Measurements from ENCODE around the gene SND1.

Gene SND1

DNA sequence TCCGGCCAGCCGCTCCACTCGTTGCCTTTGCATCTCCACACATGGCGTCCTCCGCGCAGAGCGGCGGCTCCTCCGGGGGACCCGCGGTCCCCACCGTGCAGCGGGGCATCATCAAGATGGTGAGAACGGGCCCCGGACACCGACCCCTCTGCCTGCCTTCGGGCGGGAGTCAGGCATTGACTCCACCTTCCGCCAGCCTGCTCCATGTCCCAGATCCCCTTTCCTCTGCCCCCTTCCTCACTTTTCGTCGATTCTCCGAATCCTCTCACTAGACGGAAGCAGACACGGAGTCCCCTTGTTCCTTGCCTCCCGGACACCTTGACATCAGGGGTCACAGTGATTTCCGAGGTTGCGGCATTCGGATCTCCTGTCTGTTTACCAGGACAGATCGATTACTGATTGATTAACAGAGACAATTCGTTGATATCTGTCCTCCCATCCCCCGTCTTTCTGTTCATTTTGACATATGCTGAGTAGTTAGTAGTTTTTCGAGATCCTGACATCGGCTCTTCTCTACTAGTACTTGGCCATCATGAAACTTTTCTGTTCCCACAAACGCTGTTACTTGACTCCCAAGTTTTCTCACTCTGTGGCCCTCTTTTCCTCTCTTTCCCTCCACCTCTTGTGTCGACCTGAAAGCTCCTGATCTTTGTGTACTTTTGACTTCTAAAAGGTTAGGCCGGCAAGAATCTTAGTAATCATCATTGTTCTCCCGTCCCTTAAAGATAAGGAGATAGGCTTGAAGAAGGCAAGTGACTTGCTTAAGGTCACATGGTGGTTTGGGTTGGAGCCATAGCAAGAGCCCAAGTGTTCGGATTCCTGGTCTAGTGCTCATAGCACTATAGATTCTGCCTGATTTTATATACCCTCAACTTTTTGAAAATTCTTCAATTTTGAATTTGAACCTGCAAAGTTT, 597 bp downstream of the SND1 start (continued):
- TF ChIP-seq GLI4 (tag by site-specific recombination; IDR thresholded peaks at IDR 0.05), result peak; percentile 86; the same call in 1 of the 2 replicates
- no peak for TF ChIP-seq ZNF768 (tag by site-specific recombination; IDR thresholded peaks at IDR 0.05)
- no peak for TF ChIP-seq TCF7L2 (IDR thresholded peaks at IDR 0.05; ENCODE audit: borderline replicate concordance, low read depth, low read length)
- TF ChIP-seq ZNF626 (tag by site-specific recombination; IDR thresholded peaks at IDR 0.05), result no peak

DNA sequence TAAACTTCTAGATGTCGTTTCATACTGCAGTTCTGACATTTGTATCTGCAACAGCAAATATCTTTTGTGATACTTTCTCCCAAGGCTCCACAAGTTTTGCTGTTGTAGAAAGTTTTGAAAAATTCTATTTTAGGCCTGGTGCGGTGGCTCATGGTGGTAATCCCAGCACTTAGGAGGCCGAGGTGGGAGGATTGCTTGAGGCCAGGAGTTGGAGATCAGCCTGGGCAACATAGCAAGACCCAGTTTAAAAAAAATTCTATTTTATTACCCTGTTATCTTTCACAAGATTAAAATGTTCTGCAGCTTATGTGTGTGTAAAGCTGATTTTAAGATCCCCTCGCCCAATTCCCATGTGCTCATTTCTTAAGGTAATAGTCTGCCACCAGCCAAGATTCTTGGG, 1.4 kb downstream of the SND1 start:
- TF ChIP-seq, protein P1, sequence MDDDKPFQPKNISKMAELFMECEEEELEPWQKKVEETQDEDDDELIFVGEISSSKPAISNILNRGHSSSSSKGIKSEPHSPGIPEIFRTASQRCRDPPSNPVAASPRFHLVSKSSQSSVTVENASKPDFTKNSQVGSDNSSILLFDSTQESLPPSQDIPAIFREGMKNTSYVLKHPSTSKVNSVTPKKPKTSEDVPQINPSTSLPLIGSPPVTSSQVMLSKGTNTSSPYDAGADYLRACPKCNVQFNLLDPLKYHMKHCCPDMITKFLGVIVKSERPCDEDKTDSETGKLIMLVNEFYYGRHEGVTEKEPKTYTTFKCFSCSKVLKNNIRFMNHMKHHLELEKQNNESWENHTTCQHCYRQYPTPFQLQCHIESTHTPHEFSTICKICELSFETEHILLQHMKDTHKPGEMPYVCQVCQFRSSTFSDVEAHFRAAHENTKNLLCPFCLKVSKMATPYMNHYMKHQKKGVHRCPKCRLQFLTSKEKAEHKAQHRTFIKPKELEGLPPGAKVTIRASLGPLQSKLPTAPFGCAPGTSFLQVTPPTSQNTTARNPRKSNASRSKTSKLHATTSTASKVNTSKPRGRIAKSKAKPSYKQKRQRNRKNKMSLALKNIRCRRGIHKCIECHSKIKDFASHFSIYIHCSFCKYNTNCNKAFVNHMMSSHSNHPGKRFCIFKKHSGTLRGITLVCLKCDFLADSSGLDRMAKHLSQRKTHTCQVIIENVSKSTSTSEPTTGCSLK (tag by site-specific recombination; IDR thresholded peaks at IDR 0.05), result no peak
- TF ChIP-seq ZNF677 (tag by site-specific recombination; IDR thresholded peaks at IDR 0.05) (no peak), ZNF146 (tag by site-specific recombination; IDR thresholded peaks at IDR 0.05) (no peak), ZNF132 (tag by site-specific recombination; IDR thresholded peaks at IDR 0.05; ENCODE audit: borderline replicate concordance) (no peak), ZNF121 (tag by site-specific recombination; IDR thresholded peaks at IDR 0.05) (peak; percentile 89)
- TF ChIP-seq, protein P2, sequence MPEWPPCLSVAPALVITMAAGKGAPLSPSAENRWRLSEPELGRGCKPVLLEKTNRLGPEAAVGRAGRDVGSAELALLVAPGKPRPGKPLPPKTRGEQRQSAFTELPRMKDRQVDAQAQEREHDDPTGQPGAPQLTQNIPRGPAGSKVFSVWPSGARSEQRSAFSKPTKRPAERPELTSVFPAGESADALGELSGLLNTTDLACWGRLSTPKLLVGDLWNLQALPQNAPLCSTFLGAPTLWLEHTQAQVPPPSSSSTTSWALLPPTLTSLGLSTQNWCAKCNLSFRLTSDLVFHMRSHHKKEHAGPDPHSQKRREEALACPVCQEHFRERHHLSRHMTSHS (tag by site-specific recombination; IDR thresholded peaks at IDR 0.05), result no peak
- Histone ChIP-seq H3K4me1 (ENCODE audit: control insufficient read depth, insufficient read depth, low read length) (peaks cover 3% of the 10 kb centered on the region; the same call in 1 of the 2 replicates), H3K9me3 (ENCODE audit: control insufficient read depth, insufficient read depth, low read depth, low read length) (no peaks in the 10 kb centered on the region), H3K36me3 (ENCODE audit: control insufficient read depth in 2 of 2, insufficient read depth in 1 of 2, low read length in 2 of 2) (peaks cover 4 to 25% of the 10 kb centered on the region in 2 experiments; a peak in 2 of 3 replicates), H3K4me3 (ENCODE audit: low read depth, low read length) (no peak overlapping the region; the same call in 1 of the 2 replicates), H3K27ac (ENCODE audit: extremely low read depth, low read depth, low read length) (no peak overlapping the region)
- POLR2A ChIA-PET, result no interaction called here
- CTCF ChIA-PET, result interaction anchor here (0.7 kb wide), 1 partner anchor 1915 kb away, joined by 3 read pairs; no protein-coding TSS in a partner anchor

DNA sequence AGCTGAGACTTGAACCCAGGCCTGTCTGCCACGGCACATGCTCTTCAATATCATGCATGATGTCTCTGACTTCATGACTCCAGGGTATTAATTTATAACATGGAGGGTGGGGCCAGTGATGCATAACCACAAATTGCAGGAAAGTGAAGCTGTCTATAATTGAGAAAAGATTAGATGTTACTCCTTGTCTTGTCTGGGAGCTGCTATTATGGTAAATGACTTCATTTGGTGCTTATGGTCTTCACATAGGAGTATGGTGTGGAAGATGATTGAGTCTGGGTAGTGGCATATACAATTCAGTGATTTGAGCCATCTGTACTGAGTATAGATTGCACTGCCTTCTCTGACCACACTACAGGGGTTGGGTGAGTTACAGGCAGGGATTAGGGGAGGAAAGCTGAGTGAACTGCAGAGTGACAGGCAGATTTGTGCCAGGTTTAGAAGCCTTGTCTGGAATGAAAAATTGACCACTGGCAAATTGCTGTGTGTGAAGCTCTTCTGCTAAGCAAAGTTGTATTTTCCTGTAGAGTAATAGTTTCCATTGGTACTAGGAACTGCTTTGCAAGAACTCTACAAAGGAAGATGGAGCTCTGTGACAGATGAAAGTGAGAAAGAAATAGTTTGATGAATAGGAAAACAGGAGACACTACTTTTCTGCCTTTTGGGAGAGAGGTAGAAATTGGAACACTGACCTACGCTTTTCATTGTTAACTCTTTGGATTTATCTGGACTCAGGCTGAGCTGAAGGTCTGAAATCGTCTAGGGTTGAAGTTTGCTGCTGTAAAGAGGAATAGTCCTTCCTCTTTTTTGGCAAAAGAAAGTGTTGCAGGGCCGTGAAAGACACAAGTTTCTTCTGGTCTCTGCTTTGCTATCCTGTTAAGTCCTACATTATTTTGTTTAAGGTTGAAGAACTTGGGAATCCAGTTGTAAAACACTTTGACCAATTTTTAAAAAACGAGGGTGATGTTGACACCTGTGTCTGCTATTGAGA, 2.7 kb downstream of the SND1 start:
- Histone ChIP-seq H3K36me3 (ENCODE audit: control insufficient read depth in 2 of 2, insufficient read depth in 1 of 2, low read length in 2 of 2) (peaks cover 4 to 37% of the 10 kb centered on the region in 2 experiments; a peak in 2 of 3 replicates), H3K9me3 (ENCODE audit: control insufficient read depth, insufficient read depth, low read depth, low read length) (no peaks in the 10 kb centered on the region), H3K27ac (ENCODE audit: extremely low read depth, low read depth, low read length) (no peak overlapping the region), H3K4me3 (ENCODE audit: low read depth, low read length) (no peak overlapping the region), H3K4me1 (ENCODE audit: control insufficient read depth, insufficient read depth, low read length) (peaks cover 3% of the 10 kb centered on the region; the same call in 1 of the 2 replicates)
- ChIA-PET CTCF (interaction anchor here (0.5 to 0.9 kb wide), 4 partner anchors 9 to 183 kb away, joined by 3 to 4 read pairs (median 4); no protein-coding TSS in a partner anchor), POLR2A (no interaction called here)
- TF ChIP-seq SP2 (tag by site-specific recombination; IDR thresholded peaks at IDR 0.05) (no peak), SP7 (tag by site-specific recombination; IDR thresholded peaks at IDR 0.05) (peak; percentile 99), ZNF211 (tag by site-specific recombination; IDR thresholded peaks at IDR 0.05; ENCODE audit: low read depth) (no peak), ZNF776 (tag by site-specific recombination; IDR thresholded peaks at IDR 0.05; ENCODE audit: borderline replicate concordance) (no peak), ZNF560 (tag by site-specific recombination; IDR thresholded peaks at IDR 0.05; ENCODE audit: borderline replicate concordance) (no peak), KLF1 (tag by site-specific recombination; IDR thresholded peaks at IDR 0.05) (no peak), ZNF302 (tag by site-specific recombination; IDR thresholded peaks at IDR 0.05; ENCODE audit: low read depth) (no peak), ZNF561 (tag by site-specific recombination; IDR thresholded peaks at IDR 0.05; ENCODE audit: borderline replicate concordance) (no peak), PRDM1 (tag by site-specific recombination; IDR thresholded peaks at IDR 0.05) (peak; percentile 28; the same call in 1 of the 2 replicates), SCRT1 (tag by site-specific recombination; IDR thresholded peaks at IDR 0.05; ENCODE audit: borderline replicate concordance) (no peak)
- TF ChIP-seq, protein P3, sequence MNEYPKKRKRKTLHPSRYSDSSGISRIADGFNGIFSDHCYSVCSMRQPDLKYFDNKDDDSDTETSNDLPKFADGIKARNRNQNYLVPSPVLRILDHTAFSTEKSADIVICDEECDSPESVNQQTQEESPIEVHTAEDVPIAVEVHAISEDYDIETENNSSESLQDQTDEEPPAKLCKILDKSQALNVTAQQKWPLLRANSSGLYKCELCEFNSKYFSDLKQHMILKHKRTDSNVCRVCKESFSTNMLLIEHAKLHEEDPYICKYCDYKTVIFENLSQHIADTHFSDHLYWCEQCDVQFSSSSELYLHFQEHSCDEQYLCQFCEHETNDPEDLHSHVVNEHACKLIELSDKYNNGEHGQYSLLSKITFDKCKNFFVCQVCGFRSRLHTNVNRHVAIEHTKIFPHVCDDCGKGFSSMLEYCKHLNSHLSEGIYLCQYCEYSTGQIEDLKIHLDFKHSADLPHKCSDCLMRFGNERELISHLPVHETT (tag by site-specific recombination; IDR thresholded peaks at IDR 0.05), result no peak
- TF ChIP-seq, protein P4, sequence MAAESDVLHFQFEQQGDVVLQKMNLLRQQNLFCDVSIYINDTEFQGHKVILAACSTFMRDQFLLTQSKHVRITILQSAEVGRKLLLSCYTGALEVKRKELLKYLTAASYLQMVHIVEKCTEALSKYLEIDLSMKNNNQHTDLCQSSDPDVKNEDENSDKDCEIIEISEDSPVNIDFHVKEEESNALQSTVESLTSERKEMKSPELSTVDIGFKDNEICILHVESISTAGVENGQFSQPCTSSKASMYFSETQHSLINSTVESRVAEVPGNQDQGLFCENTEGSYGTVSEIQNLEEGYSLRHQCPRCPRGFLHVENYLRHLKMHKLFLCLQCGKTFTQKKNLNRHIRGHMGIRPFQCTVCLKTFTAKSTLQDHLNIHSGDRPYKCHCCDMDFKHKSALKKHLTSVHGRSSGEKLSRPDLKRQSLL (tag by site-specific recombination; IDR thresholded peaks at IDR 0.05), result peak; percentile 29; the same call in 1 of the 2 replicates
